Measurements from ENCODE around the gene ITFG1. TPM values are rescaled to one million over a fixed set of nuclear protein-coding genes. Genes with fewer than 3 reads are reported as not detected.

Gene ITFG1
- total RNA-seq, 1 experiment from 2014 or later, result 65.5 TPM

DNA sequence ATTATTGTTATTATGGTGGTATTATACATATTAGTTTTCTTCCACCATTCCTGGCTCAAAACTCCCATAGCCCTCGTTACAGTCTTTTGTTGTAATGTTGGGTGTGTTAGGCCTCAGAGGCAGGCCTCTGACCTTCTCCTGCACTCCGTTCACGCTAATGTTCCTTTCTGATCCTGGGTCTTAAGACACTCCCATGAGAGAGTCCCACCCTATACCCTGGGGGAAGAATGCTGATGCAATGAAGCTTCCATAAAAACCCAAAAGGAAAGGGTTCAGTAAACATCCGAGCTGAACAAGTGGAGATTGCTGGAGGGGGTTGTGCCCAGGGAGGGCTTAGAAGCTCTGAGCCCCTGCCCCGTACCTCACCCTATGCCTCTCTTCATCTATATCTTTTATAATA, 175.9 kb downstream of the ITFG1 start:
- CTCF ChIA-PET, result no interaction called here
- no TSS peak for BruUV-seq (replicated peaks)
- H3K36me3 Mint-ChIP-seq (ENCODE audit: insufficient read depth, unreplicated experiment), result no peaks in the 10 kb centered on the region
- no peak overlapping the region for H3K27ac Mint-ChIP-seq (ENCODE audit: unreplicated experiment)
- intact Hi-C loops (cut with micrococcal nuclease; ENCODE audit: unreplicated experiment), result no loop called here
- no peak for DNase-seq
- peaks cover 3% of the 10 kb centered on the region for H3K9me3 Mint-ChIP-seq (ENCODE audit: low read depth, unreplicated experiment)
- H3K4me1 Mint-ChIP-seq (ENCODE audit: low read depth, unreplicated experiment), result no peaks in the 10 kb centered on the region
- no peaks in the 10 kb centered on the region for H3K27me3 Mint-ChIP-seq (ENCODE audit: unreplicated experiment)
- no peak overlapping the region for H3K4me3 Mint-ChIP-seq (ENCODE audit: low read depth, unreplicated experiment)
- TF ChIP-seq, protein P1, sequence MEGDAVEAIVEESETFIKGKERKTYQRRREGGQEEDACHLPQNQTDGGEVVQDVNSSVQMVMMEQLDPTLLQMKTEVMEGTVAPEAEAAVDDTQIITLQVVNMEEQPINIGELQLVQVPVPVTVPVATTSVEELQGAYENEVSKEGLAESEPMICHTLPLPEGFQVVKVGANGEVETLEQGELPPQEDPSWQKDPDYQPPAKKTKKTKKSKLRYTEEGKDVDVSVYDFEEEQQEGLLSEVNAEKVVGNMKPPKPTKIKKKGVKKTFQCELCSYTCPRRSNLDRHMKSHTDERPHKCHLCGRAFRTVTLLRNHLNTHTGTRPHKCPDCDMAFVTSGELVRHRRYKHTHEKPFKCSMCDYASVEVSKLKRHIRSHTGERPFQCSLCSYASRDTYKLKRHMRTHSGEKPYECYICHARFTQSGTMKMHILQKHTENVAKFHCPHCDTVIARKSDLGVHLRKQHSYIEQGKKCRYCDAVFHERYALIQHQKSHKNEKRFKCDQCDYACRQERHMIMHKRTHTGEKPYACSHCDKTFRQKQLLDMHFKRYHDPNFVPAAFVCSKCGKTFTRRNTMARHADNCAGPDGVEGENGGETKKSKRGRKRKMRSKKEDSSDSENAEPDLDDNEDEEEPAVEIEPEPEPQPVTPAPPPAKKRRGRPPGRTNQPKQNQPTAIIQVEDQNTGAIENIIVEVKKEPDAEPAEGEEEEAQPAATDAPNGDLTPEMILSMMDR (IDR thresholded peaks at IDR 0.05; ENCODE audit: unreplicated experiment), result no peak

DNA sequence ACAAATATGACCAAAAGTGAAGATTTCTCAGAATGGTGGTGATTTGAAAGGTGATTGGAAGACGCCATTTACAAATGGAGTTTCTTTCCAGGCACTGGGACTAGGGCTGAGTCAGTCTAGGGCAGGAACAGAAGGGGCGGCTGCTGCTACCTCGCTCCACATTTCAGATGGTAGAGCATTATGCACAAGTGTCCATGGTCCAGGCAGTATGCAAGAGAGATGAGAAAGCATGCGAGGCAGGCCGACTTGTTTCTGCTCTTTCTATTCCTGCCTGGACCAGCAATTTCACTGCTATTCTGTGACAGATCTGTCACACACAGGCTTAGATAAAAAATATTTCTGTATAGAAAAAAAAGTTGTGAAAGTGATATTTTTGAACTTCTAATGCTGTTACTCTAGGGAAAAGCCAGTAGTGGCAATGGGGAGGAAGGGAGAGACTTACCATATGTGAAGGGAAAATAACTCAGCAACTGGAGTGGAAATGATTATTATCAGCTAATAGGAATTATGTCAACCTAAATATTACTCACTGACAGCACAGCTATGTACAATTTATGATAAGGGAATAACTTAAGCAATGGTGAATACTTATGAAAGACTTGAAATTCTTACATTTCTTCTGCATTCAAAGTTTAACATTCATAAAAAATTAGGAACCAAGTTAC, 182.4 kb downstream of the ITFG1 start:
- Mint-ChIP-seq H3K36me3 (ENCODE audit: insufficient read depth, unreplicated experiment) (no peaks in the 10 kb centered on the region), H3K27ac (ENCODE audit: unreplicated experiment) (no peak overlapping the region), H3K9me3 (ENCODE audit: low read depth, unreplicated experiment) (peaks cover 3% of the 10 kb centered on the region), H3K4me3 (ENCODE audit: low read depth, unreplicated experiment) (no peak overlapping the region), H3K4me1 (ENCODE audit: low read depth, unreplicated experiment) (no peaks in the 10 kb centered on the region), H3K27me3 (ENCODE audit: unreplicated experiment) (no peaks in the 10 kb centered on the region)
- TF ChIP-seq, protein P1 (IDR thresholded peaks at IDR 0.05; ENCODE audit: unreplicated experiment), result no peak
- no TSS peak for BruUV-seq (replicated peaks)
- DNase-seq, result no peak
- CTCF ChIA-PET, result no interaction called here
- intact Hi-C loops (cut with micrococcal nuclease; ENCODE audit: unreplicated experiment), result no loop called here

DNA sequence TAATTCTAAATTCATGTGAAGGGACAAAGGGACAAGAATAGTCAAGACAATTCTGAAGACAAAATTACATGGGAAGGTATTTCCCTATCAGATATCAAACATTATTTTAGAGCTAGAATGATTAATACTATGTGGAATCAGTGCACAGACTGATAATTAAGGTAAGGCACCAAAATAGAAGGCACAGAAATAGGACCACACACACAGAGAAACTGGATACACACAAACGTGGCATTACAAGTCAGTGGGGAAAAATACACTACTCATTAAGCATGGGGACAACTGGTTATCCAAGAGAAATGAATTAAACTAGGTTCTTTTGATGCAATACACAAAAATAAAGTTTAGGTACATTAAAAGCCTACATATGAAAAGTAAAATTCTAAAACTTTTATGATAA, 184.3 kb downstream of the ITFG1 start:
- DNase-seq, result no peak
- H3K4me1 Mint-ChIP-seq (ENCODE audit: low read depth, unreplicated experiment), result no peaks in the 10 kb centered on the region
- CTCF ChIA-PET, result no interaction called here
- no TSS peak for BruUV-seq (replicated peaks)
- H3K4me3 Mint-ChIP-seq (ENCODE audit: low read depth, unreplicated experiment), result no peak overlapping the region
- no peaks in the 10 kb centered on the region for H3K27me3 Mint-ChIP-seq (ENCODE audit: unreplicated experiment)
- H3K36me3 Mint-ChIP-seq (ENCODE audit: insufficient read depth, unreplicated experiment), result no peaks in the 10 kb centered on the region
- TF ChIP-seq, protein P1 (IDR thresholded peaks at IDR 0.05; ENCODE audit: unreplicated experiment), result no peak
- intact Hi-C loops (cut with micrococcal nuclease; ENCODE audit: unreplicated experiment), result no loop called here
- no peak overlapping the region for H3K27ac Mint-ChIP-seq (ENCODE audit: unreplicated experiment)
- H3K9me3 Mint-ChIP-seq (ENCODE audit: low read depth, unreplicated experiment), result no peaks in the 10 kb centered on the region

DNA sequence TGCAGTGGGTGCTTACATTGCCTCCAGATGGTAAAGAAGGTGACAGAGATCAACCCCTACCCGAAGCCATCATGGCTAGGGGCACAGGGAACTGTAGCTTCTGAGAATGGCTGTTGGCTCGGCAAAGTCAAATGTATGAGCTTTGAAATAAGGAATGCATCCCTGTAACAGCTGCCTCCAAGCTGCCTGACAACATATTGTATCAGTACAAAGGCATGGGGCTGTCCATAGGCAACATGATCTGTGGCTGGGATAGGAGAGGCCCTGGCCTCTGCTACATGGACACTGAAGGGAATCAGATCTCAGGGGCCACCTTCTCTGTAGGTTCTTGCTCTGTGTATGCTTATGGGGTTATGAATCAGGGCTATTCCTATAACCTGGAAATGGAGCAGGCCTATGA, 197.9 kb downstream of the ITFG1 start:
- TF ChIP-seq, protein P1 (IDR thresholded peaks at IDR 0.05; ENCODE audit: unreplicated experiment), result no peak
- BruUV-seq (replicated peaks), result no TSS peak
- intact Hi-C loops (cut with micrococcal nuclease; ENCODE audit: unreplicated experiment), result no loop called here
- Mint-ChIP-seq H3K4me1 (ENCODE audit: low read depth, unreplicated experiment) (no peaks in the 10 kb centered on the region), H3K27me3 (ENCODE audit: unreplicated experiment) (no peaks in the 10 kb centered on the region), H3K9me3 (ENCODE audit: low read depth, unreplicated experiment) (no peaks in the 10 kb centered on the region), H3K4me3 (ENCODE audit: low read depth, unreplicated experiment) (no peak overlapping the region), H3K36me3 (ENCODE audit: insufficient read depth, unreplicated experiment) (no peaks in the 10 kb centered on the region), H3K27ac (ENCODE audit: unreplicated experiment) (no peak overlapping the region)
- DNase-seq, result no peak
- CTCF ChIA-PET, result no interaction called here
